CMK (cell line): Measurements from ENCODE around the gene ARHGAP12.

ENCODE experiments used
- DNase-seq: peaks from one replicate; pipeline ENCODE4 v3.0.0-alpha.2; 2010; ENCODE audit warnings: low read depth

Gene ARHGAP12

DNA sequence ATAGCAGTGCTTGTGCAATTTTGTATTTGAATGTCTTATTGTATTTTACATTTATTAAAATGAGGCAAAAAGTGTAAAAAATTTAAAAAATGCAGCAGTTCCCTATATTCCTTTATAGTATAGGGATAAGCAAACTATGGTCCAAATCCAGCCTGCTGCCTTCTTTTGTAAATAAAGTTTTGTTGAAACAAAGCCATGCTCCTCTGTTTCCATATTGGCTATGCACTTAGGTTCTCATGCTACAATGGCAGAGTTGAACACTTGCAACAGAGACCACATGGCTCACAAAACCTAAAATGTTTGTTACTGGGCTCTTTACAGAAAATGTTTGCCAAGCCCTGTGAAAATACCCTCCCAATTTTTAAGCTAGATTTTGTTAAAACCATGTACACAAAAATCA is 50.1 kb downstream of the ARHGAP12 start:
- DNase-seq = no peak

DNA sequence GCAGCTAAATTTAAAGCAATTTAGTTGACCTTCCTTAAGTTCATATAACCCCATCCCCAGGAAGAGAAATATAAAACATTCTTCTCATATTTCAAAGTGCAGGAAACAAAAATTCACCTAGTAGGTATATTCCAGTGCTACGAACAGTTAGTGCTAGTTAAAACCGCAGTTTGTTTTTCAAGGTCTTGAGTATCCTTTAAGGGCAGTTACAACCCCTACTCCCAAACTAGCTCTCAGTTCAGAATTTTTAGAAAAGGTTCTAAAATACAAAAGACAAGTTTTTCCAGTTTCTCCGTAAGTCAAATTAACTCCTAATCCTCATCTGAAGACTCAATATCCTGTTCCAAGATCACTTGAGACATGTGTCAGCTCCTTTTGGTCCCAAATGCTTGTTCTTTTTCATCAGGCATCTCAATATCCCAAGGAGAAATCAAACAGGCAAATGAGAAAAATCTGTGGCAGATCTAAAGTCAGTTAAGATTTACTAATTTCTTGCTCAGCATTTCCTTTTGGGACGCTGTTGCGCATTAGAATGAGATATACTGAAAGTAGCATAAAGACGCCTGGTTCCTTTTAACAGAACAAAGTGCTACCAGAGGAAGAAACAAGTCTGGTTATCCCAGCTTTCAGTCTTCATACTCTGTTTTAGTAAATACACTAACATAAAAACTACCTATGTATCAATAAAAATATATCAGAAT is 51.8 kb downstream of the ARHGAP12 start:
- no peak for DNase-seq

DNA sequence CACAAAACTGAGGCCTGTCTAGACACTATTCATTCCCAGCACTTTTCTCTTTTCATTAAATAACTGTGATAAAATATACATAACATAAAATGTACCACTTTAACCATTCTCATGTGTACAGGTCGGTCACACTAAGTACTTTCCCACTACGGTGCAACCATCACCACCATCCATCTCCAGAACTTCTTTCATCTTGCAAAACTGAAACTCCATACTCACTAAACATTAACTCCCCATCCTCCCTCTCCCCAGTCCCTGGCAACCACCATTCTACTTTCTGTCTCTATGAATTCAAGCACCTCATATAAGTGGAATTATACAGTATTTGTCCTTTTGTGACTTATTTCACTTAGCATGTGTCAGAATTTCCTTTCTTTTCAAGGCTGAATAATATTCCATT is 53.0 kb downstream of the ARHGAP12 start:
- DNase-seq = no peak

DNA sequence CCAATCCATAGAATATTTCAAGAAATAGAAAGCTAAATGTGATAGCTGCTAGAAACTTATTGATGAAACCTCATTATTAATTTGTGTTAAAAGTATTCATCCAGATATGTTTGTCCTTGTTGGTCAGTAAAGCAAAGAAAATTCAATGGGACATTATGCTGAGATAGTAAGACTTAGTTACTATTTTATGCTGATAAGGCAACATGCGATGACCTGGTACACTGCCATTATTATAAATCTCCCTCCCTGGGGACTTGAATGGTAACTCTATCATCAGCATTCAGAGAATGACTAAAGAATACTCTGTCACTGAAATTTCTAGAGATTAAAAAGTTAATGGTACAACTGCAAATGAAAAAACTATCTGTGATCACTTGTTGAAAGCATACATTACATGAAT is 54.9 kb downstream of the ARHGAP12 start:
- DNase-seq = no peak

DNA sequence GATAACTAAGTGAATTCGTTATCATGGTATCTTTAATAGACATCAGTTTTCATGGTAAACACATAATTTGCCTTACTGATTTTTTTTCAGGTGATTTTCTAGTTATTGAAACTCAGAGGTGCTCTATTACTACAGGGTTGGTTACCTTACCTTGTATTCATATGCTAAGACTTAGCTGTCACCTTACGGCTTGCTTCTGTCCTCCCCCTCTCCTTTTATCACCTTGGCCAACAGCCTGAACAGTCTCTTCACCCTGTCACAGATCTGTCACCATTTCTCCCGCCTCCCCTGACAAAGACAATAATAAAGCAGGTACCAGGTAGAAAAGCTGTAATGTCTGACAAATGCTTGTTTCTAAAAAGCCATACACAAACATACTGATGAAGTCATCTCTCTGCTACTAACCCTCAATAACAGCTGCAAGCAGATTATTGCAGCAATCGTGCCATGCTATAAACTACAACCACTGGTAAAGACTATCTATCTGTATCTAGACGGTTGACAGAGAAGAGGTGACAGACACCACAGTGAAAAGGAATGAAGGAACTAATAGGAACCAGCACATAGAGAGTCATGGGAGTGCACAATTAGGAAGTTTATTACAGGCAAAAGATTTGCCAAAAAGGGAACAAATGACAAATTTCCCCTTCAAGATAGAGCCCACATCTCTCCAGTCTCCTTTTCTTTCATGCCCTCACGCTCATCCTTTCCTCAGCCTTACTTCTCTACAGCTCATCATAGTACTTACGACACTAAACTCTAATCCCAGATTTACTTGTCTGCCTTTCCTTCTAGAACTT is 57.2 kb downstream of the ARHGAP12 start:
- DNase-seq = no peak

DNA sequence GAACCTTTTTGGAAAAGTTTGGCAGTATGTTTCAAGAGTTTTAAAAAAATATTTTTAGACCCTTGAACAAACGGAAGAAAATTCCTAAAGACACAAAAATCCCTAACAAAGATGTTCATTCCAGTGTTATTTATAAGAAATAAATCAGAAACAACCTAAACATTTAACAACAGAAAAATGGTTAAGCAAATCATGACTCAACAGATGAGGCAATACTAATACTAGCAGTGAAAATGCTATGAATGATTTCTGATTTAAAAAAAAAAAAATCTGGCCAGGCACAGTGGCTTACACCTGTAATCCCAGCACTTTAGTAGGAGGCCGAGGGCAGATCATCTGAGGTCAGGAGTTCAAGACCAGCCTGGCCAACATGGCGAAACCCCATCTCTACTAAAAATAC is 61.0 kb downstream of the ARHGAP12 start:
- DNase-seq = no peak

DNA sequence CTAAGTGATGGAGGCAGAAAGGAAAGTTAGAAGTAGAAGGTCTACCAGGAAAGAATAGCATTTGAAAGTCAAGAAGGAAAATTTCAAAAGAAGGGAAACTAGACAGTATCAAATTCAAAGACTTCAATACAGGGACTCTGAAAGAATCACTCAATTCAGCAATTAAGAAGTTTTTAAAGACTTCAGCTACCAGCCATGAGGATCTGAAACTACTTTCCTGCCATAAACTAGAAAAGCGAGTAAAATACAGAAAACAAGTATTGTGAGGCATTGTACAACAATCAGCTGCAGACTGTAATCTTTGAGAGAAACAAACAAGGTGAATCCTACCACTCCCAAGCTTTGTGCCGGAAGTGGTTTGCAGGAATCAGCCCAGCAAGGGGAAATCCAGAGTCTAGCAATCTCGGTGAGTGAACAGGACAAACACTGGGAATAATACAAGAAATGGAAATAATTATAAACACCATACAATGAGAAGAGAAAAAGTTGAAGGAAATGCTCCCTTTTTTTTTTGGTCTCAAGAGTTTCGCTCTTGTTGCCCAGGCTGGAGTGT is 62.4 kb downstream of the ARHGAP12 start:
- no peak for DNase-seq

DNA sequence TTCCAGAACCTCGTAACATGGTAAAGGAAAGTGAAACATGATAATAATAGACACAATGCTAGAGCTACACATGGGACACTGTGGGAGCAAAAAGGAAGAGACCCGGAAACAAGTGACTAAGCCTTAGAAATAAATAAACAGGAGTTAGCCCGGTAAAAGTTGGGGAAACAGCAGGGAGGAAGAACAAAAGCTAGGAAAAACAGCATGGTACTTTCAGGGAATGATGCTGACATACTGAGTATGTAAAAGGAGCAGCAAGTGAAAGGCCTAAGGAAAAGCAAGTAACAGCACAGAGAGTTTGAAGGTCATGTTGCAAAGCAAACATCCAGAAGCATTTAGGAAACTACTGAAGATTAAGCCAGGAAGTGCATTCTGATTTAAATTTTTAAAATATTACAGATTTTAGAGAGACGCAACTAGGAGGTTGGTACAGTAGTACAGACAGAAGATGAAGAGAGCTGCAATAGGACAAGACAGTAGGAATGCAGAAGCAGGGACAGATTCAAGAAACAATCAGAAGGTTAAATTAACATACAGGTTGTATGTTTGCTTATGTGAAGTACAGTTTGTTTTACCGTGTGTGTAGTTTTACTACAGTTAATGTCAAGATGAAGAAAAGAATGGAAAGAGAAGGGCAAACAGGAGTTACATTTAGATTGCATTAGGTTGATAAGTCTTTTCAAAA is 63.7 kb downstream of the ARHGAP12 start:
- DNase-seq = no peak

DNA sequence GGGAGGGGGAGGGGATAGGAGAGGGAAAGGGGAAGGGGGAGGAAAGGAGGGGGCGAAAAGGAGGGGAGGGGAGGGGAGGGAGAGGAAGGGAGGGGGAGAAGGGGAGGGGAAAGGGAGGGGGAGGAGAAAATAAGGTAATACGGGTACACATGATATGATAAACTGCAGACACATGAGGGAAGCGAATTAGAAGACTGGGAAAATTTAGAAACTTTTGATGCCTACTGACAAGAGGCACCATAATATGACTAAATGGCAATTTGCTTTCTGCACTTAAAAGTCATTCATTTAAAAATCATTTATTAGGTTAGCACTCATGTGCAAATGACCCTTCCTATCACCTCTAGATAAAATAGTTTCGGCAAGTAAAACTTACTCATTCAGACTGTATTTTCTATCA is 73.6 kb downstream of the ARHGAP12 start:
- no peak for DNase-seq

DNA sequence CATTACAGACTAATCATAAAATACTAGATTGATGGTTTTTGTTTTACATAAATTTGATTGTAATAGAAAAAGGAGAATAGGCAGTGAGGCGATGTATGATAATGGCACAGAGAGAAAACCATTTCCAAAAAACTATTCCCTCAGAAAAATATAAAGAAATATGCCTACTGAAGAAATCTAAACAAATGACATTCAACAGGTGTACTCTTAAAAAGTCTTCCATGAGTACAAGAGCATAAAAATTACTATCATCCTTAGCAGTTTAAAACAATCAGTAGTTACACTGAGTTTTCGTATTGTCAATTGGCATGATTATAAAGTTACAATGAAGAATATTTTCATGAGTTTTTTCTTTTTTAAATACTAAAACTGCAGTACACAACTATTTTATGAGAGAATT is 75.0 kb downstream of the ARHGAP12 start:
- DNase-seq = no peak

DNA sequence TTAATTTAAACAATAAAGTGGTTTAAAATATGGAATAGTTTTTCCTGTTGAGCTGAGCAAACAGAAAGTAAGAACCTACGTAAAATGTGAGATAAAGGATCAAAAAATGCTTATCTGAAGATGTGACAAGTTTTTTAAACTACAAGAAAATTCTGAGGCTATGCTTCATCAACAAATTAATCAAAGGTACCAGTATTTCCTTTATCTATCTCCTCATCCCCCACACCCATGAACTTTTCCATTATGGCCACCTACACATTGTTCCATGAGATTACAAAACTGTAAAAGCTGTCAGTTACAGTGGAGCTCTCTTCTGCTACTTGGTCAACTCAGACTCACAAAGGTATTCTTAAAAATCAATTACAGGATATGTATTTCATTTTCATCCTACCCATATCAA is 77.4 kb downstream of the ARHGAP12 start:
- DNase-seq = no peak

DNA sequence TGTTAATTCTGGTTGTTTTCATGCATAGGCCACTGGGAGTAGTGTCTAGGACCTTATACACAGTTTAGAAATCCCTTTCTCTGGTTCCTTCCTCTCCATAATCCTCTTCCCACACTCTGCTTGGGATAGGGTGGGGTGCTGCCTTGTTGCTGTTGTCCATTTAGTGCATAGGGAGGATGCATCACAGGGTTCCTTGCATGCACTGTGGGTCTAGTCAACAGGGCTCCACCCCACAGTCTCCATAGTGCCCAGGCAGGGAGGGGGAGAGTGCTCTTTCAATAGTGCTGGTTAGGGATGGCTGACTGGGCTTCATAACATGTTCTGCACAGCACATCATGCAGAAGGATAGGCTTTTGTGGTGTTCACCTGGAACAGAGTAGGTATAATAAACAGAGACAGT is 81.1 kb downstream of the ARHGAP12 start:
- DNase-seq = no peak

DNA sequence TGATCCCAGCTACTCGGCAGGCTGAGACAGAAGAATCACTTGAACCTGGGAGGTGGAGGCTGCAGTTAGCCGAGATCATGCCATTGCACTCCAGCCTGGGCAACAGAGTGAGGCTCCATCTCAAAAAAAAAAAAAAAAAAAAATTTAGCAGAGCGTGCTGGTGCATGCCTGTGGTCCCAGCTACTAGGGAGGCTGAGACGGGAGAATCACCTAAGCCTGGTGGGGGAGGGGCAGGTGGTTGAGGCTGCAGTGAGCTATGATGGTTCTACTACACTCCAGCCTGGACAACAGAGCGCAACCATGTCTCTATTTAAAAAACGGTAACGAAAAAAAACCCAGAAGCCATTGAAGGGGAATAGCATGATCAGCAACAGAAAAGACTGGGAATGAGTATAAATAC is 89.9 kb downstream of the ARHGAP12 start:
- DNase-seq = no peak

DNA sequence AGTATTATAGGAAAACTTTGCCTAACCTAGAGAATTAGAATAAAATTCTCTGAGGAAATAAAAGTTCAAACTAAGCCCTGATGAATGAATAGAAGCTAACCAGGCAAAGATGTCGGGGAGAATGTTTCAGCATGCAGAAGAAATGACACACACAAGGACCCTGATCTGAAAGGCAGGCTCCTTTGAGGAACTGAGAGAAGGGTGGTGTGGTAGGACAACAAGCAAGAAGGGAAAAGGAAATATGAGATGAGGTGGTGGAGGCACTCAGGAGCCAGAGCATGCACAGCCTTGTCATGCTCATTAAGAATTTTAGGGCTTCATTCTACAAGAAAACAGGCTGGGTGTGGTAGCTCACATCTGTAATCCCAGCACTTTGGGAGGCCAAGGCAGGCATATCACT is 90.6 kb downstream of the ARHGAP12 start:
- no peak for DNase-seq

DNA sequence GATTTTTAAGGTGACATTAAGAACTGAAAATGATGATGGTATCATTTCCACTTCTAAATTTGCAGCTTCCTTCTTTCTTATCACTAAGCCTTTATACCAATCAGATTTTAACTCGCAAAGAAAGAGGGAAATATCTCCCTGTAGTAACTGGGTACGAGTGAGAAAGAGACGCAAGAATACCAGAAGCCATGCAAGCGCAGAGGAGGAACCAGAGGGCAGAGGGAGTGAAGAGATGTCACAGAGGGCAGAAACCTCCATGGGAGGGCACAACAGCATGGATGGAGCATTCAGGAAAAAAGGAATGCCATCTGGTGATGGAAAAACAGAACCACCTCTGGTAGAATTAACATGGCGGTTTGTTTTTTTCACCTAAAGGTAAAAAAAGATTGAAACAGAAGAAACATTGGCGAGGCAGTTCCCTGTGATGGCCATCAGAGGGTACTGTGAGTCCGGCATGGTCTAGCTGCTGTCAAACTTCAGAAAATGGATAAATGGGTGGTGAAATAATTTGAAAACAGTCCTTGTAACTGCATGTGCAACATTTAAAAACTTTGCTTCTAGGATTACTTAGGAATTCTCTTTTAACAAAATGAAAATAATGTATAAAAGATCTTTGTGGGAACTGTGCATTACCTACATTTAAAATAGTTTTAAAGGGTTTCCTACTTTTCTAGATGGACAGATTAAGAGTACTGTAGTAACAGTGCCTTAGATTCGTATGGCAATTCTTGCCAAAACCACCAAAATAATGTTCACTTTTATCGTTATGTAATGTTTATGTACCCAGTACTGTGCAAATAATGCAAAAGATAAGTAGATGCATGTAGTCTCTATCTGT is 91.8 kb downstream of the ARHGAP12 start:
- no peak for DNase-seq

DNA sequence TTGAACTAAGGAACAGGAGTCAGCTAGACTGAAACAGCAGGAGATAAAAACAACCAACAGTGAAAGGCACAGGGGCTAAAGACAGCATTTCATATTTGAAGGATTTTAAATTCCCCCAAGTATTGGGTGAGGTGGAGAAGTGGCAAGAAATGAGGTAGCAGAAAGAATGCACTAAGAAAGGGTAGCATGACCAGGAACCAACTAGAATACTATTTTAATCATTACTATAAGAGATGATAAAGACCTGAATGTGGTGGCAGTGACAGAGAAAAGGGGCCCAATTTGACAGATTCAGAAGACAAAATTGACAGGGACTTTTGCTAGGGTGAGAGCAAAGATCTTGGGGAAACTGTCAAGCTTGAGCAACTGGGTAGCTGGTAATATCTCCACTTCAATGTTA is 94.9 kb downstream of the ARHGAP12 start:
- no peak for DNase-seq

DNA sequence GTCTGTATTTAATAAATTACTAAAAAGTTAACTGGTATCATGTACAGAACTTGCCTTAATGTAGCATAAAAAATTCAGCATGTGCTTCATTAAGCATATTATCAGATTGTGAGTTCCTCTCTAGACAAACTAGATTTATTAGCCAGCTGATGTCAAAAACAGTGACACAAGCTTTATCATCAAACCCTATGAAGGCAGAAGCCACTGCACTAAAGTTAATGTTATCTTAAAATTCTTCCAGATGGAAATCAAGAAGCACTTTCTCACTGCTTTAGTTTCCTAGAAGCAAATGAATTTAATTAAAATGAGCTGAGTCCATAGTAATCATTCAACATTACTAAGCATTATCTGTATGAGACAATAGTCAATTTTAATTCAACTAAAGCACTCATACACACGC is 96.4 kb downstream of the ARHGAP12 start:
- DNase-seq = no peak

DNA sequence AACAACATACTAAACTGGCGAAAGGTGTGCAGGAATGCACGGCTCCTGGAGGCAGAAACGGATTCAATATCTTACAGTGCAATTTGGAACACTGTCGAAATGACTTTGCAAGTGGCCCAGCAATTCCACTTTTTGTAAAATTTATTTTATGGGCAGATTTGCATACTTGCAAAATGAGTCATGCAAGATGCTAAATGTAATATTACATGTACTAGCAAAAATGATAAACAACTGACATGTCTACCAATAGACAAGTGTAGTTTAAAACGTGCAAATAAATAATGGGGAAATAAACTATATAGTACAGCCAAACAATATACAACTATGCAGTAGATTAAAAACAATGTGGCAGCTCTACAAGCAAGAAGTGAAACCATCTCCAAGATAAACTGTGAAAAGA is 97.7 kb downstream of the ARHGAP12 start:
- no peak for DNase-seq

DNA sequence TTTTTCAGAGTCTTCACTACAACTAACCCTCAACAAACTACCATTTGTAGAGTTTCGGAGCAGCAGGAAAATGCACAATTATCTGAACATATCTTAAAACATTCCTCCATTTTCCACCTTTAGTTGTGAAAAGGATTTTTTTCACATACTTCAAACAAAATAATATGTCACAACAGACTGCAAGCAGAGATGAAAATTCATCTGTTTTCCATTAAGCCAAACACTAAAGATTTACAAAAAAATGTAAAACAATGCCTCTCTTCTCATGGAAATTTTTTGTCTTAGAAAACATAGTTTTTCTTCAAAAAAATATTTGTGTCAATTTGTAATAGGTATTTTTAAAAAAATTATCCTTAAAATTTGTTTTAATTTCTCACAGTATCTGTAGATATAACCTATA is 98.9 kb downstream of the ARHGAP12 start:
- DNase-seq = no peak

DNA sequence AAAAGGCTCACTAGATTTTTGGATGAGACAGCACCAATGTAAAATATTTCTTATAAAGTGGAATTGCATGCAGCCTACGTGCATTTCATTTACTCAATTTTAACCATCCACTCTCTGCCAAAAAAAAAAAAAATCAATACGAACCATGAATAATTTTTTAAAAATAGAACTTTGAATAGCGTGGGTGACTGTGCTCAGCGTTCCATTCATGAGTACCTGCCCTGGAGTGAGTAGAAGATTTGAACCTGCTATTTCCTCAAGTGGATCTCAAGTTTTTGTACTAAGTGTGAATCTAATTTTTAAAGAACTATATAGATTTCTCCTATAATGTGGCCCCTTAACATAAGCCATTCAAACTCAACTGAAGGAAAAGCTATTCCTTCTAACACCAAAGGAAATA is 105.3 kb downstream of the ARHGAP12 start:
- no peak for DNase-seq

DNA sequence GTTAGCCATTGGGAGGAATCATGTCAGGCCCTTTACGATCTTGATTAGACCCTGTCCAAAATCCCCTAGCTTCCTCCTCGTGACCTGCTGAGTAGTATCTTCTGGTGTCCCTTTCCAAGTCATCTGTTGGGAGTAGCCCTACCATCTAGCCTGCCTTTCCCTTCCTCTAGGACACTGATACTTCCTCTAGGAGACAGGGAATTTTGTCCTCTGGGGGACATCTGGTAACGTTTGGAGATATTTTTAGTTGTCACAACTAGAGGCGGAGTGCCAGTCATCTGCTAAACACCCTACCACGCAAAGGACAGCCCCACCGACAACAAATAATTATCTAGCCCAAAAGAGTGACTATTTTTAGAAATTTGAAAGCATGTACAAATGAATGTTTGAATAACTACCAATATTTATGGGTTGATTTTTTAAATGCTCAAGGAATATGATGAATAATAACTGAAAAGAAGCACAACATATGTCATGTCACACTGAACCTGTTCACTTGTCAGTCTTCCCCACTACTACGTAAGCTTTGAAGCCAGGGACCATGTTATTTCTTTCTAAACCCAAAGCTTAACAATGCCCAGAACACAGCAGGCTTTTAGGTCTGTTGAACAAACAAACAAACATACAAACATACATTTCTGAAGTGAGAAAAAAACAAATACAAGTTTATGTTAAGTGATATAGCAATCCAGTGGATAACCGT is 105.9 kb downstream of the ARHGAP12 start:
- DNase-seq = no peak
